HepG2 (cell line): Measurements from ENCODE around the gene POU2F2. TPM values are rescaled to one million over a fixed set of nuclear protein-coding genes. Genes with fewer than 3 reads are reported as not detected.
A peak's percentile ranks its signal among the peaks of the same experiment; 100 is the strongest.

Source experiments
- AHR ChIP-seq: IDR thresholded peaks from 2 replicates; pipeline ENCODE4 v1.6.1; 2018; ENCODE audit warnings: missing genetic modification reagents, missing compliant biosample characterization
- ATF7 ChIP-seq, 2 experiments: fragments of 450-650 bp in 1 of 2; sonication (generic) in 1 of 2; formaldehyde crosslinking in 1 of 2; IDR thresholded peaks; 2 replicates each; pipeline versions ENCODE4 v1.4.0 to v1.6.1; 2016 to 2020; ENCODE audit warnings: antibody characterized with exemption in 1 of 2, mild to moderate bottlenecking in 1 of 2, missing genetic modification reagents in 1 of 2
- CENPT ChIP-seq: sonication (generic); formaldehyde crosslinking; IDR thresholded peaks from 2 replicates; pipeline ENCODE4 v1.8.0; 2022; ENCODE audit warnings: low read depth, mild to moderate bottlenecking, moderate library complexity, missing genetic modification reagents
- GPN1 ChIP-seq: sonication (generic); formaldehyde crosslinking; IDR thresholded peaks from 2 replicates; pipeline ENCODE4 v1.5.1; 2020; ENCODE audit warnings: missing genetic modification reagents, borderline replicate concordance
- HDAC2 ChIP-seq: sonication (generic); formaldehyde crosslinking; IDR thresholded peaks from 2 replicates; pipeline ENCODE4 v1.4.0; 2020; ENCODE audit warnings: missing genetic modification reagents
- HNRNPLL ChIP-seq: fragments of 200-400 bp; formaldehyde crosslinking; IDR thresholded peaks from 2 replicates; pipeline ENCODE4 v1.6.1; 2017; ENCODE audit warnings: mild to moderate bottlenecking, low read depth, low read length; ENCODE audit not compliant: poor library complexity, severe bottlenecking
- SKIL ChIP-seq: sonication (generic); formaldehyde crosslinking; IDR thresholded peaks from 2 replicates; pipeline ENCODE4 v1.8.0; 2022; ENCODE audit warnings: missing genetic modification reagents, mild to moderate bottlenecking, moderate library complexity, borderline replicate concordance
- SMAD1 ChIP-seq: sonication (generic); formaldehyde crosslinking; IDR thresholded peaks from 2 replicates; pipeline ENCODE4 v1.4.0; 2020; ENCODE audit warnings: missing genetic modification reagents, low read depth, mild to moderate bottlenecking, borderline replicate concordance
- SOX5 ChIP-seq: IDR thresholded peaks from 2 replicates; pipeline ENCODE4 v1.6.1; 2016; ENCODE audit warnings: borderline replicate concordance
- TRIM24 ChIP-seq: sonication (generic); formaldehyde crosslinking; IDR thresholded peaks from 2 replicates; pipeline ENCODE4 v1.8.0; 2022; ENCODE audit warnings: mild to moderate bottlenecking, missing genetic modification reagents
- USF2 ChIP-seq, 2 experiments: sonication (generic) in 1 of 2; formaldehyde crosslinking in 1 of 2; IDR thresholded peaks; 2 replicates each; pipeline versions ENCODE4 v1.5.1 to v1.6.1; 2011 to 2020; ENCODE audit warnings: borderline replicate concordance in 1 of 2, low read depth in 1 of 2, low read length in 1 of 2, mild to moderate bottlenecking in 1 of 2, missing genetic modification reagents in 1 of 2, moderate library complexity in 1 of 2
- ZNF232 ChIP-seq: sonication (generic); formaldehyde crosslinking; IDR thresholded peaks from 2 replicates; pipeline ENCODE4 v1.4.0; 2020; ENCODE audit warnings: missing genetic modification reagents, borderline replicate concordance
- ZNF335 ChIP-seq: sonication (generic); formaldehyde crosslinking; IDR thresholded peaks from 2 replicates; pipeline ENCODE4 v1.4.0; 2020; ENCODE audit warnings: missing genetic modification reagents
- ZNF710 ChIP-seq: sonication (generic); formaldehyde crosslinking; IDR thresholded peaks from 2 replicates; pipeline ENCODE4 v1.5.0; 2020; ENCODE audit warnings: mild to moderate bottlenecking, missing genetic modification reagents, borderline replicate concordance
- ZSCAN25 ChIP-seq: sonication (generic); formaldehyde crosslinking; IDR thresholded peaks from 2 replicates; pipeline ENCODE4 v1.8.0; 2022; ENCODE audit warnings: mild to moderate bottlenecking, missing genetic modification reagents
- polyA plus RNA-seq, 8 experiments: library from polyadenylated mRNA; depleted of rRNA in 3 of 8; stranded (reverse) in 7 of 8; unstranded in 1 of 8; fragments of >200 nt; fragmentation: Illumina TruSeq in 4 of 8; extraction: Trizol in 4 of 8; gene quantifications; 2 replicates each; pipeline versions ENCODE4 v1.2.1 to v1.2.3, GENCODE V29; 2011 to 2016; ENCODE audit warnings: low read depth in 4 of 8, missing spikeins in 1 of 8, mixed read lengths in 1 of 8; ENCODE audit not compliant: insufficient read depth in 1 of 8
- total RNA-seq, 5 experiments: library from RNA; depleted of rRNA; stranded (reverse); fragments of >200 nt; fragmentation: Illumina TruSeq; extraction: Trizol; gene quantifications; 2 replicates each; pipeline ENCODE4 v1.2.3, GENCODE V29; 2016; ENCODE audit warnings: low read depth in 1 of 5
- TF ChIP-seq, protein P1 (sequence below): sonication (generic); formaldehyde crosslinking; IDR thresholded peaks from 2 replicates; pipeline ENCODE4 v1.4.0; 2020; ENCODE audit warnings: missing genetic modification reagents
- TF ChIP-seq, protein P2 (sequence below): sonication (generic); formaldehyde crosslinking; IDR thresholded peaks from 2 replicates; pipeline ENCODE4 v1.4.0; 2020; ENCODE audit warnings: missing genetic modification reagents

The POU2F2 gene
- total and polyA plus RNA-seq, 2 of the 13 experiments (the other 11 are each of a cell fraction or from before 2014, with no cell fraction given): 0.09 to 0.17 TPM

DNA sequence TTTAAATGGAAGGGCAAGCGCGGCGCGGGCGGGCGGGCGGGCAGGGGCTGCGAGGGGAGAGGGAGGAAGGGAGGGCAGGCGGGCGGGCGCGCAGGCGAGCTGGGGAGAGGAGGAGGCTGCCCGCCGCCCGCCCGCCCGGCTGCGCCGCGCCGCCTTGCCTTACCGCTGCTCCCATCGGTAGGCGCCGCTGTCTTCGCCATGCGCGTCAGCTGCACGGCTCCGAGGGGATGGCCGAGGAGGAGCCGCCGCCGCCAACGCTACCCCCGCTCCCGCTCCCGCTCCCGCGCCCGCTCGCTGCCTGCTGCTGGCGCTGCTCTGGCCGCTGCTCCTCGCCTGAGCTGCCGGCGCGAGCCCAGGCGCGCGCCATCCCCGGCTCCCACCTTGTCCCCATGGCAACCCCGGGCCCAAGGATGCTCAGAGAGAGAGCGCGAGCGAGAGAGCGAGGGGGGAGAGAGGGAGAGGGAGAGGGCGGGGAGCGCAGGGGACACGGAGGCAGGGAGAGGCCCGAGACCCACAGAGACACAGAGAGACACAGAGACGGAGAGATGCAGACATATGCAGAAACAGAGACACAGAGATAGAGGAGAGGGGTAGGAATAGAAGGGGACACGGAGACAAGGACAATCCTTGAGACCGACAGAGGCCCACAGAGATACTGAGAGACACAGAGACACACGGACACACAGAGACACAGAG lies 44.9 kb upstream of the POU2F2 start (continued):
- TF ChIP-seq SMAD1 (CRISPR knock-in tag) (no peak), AHR (no peak), GPN1 (CRISPR knock-in tag) (no peak), HNRNPLL (peak; percentile 71), ZNF335 (CRISPR knock-in tag) (no peak), SKIL (no peak), HDAC2 (CRISPR knock-in tag) (no peak), CENPT (CRISPR knock-in tag) (no peak), ATF7 (IDR thresholded peaks at IDR 0.05) (no peak), ATF7 (CRISPR knock-in tag; IDR thresholded peaks at IDR 0.05) (no peak), SOX5 (no peak), ZNF232 (CRISPR knock-in tag) (no peak), ZNF710 (CRISPR knock-in tag) (no peak), USF2 (IDR thresholded peaks at IDR 0.05; ENCODE audit: low read depth, low read length) (no peak), USF2 (CRISPR knock-in tag; IDR thresholded peaks at IDR 0.05; ENCODE audit: borderline replicate concordance) (no peak), ZSCAN25 (no peak), TRIM24 (CRISPR knock-in tag) (no peak)
- TF ChIP-seq, protein P1, sequence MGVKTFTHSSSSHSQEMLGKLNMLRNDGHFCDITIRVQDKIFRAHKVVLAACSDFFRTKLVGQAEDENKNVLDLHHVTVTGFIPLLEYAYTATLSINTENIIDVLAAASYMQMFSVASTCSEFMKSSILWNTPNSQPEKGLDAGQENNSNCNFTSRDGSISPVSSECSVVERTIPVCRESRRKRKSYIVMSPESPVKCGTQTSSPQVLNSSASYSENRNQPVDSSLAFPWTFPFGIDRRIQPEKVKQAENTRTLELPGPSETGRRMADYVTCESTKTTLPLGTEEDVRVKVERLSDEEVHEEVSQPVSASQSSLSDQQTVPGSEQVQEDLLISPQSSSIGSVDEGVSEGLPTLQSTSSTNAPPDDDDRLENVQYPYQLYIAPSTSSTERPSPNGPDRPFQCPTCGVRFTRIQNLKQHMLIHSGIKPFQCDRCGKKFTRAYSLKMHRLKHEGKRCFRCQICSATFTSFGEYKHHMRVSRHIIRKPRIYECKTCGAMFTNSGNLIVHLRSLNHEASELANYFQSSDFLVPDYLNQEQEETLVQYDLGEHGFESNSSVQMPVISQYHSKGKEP (CRISPR knock-in tag): no peak
- TF ChIP-seq, protein P2, sequence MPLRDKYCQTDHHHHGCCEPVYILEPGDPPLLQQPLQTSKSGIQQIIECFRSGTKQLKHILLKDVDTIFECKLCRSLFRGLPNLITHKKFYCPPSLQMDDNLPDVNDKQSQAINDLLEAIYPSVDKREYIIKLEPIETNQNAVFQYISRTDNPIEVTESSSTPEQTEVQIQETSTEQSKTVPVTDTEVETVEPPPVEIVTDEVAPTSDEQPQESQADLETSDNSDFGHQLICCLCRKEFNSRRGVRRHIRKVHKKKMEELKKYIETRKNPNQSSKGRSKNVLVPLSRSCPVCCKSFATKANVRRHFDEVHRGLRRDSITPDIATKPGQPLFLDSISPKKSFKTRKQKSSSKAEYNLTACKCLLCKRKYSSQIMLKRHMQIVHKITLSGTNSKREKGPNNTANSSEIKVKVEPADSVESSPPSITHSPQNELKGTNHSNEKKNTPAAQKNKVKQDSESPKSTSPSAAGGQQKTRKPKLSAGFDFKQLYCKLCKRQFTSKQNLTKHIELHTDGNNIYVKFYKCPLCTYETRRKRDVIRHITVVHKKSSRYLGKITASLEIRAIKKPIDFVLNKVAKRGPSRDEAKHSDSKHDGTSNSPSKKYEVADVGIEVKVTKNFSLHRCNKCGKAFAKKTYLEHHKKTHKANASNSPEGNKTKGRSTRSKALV: 0 out of 2 replicates have a peak, but pooled peaks have one; percentile 28
